H1 (cell line): ENCODE measurements around the gene BLNK.

Experiments
- CTCF ChIP-seq, 3 experiments: IDR thresholded peaks; 1 replicate in 2 of 3; 2 replicates in 1 of 3; pipeline versions ENCODE4 v1.5.1 to v1.6.1; 2011; ENCODE audit warnings: low read length in 3 of 3, mild to moderate bottlenecking in 3 of 3, inconsistent platforms in 2 of 3, low read depth in 1 of 3, moderate library complexity in 1 of 3; ENCODE audit not compliant: insufficient read depth in 1 of 3; ENCODE audit errors: control extremely low read depth in 1 of 3
- EZH2 ChIP-seq: fragments of 200-600 bp; sonication (generic); IDR thresholded peaks from 2 replicates; pipeline ENCODE4 v1.7.1; 2012; ENCODE audit warnings: low read depth, mild to moderate bottlenecking, moderate library complexity, low read length, inconsistent platforms; ENCODE audit not compliant: severe bottlenecking
- GABPA ChIP-seq: IDR thresholded peaks from 2 replicates; pipeline ENCODE4 v1.6.1; 2011; ENCODE audit warnings: mild to moderate bottlenecking, low read length, moderate library complexity, borderline replicate concordance; ENCODE audit not compliant: insufficient read depth
- POLR2A ChIP-seq, 2 experiments: IDR thresholded peaks; 1 replicate in 1 of 2; 2 replicates in 1 of 2; pipeline ENCODE4 v1.6.1; 2011; ENCODE audit warnings: low read depth in 2 of 2, low read length in 2 of 2, mild to moderate bottlenecking in 2 of 2; ENCODE audit errors: control extremely low read depth in 1 of 2
- POLR2AphosphoS5 ChIP-seq: IDR thresholded peaks from 2 replicates; pipeline ENCODE4 v1.6.1; 2011; ENCODE audit warnings: low read depth, low read length
- RFX5 ChIP-seq: IDR thresholded peaks from 2 replicates; pipeline ENCODE4 v1.6.1; 2011; ENCODE audit warnings: low read depth, low read length, improper control_type of control experiment, borderline replicate concordance
- TAF1 ChIP-seq: IDR thresholded peaks from 2 replicates; pipeline ENCODE4 v1.6.1; 2011; ENCODE audit warnings: mild to moderate bottlenecking, low read depth, low read length
- ZNF274 ChIP-seq: IDR thresholded peaks from 2 replicates; pipeline ENCODE4 v1.7.0; 2012; ENCODE audit warnings: low read length, borderline replicate concordance; ENCODE audit errors: extremely low read depth

DNA sequence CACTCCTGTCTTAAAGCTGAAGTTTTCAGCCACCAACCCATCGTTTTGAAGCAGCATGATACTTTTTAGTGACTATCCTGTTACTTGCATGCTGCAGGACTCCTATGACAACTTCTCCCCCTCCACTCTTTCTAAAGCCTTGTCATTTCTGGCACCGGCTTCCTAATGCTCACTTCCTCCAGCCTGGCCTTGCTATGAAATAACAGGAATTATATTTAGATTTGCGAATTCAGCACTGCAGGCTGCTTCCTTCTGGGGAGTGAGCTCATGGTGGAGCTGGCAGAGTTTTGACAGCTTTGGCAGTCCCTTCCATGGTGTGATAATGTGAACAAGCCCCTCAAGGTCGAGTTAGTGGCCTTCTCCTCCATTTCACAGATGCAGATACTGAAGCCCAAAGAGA, 13.4 kb downstream of the BLNK start:
- TF ChIP-seq CTCF (IDR thresholded peaks at IDR 0.05; ENCODE audit: control extremely low read depth in 1 of 3, insufficient read depth in 1 of 3, low read depth in 1 of 3, low read length in 3 of 3) (no peak), POLR2AphosphoS5 (no peak), EZH2 (no peak), TAF1 (no peak), RFX5 (no peak), POLR2A (IDR thresholded peaks at IDR 0.05; ENCODE audit: control extremely low read depth in 1 of 2, low read depth in 2 of 2, low read length in 2 of 2) (no peak), ZNF274 (no peak), GABPA (no peak)
